ENCODE results near the gene NAGLU. TPM values are rescaled to one million over a fixed set of nuclear protein-coding genes. Genes with fewer than 3 reads are reported as not detected.

NAGLU gene
- total RNA-seq, 1 donor from 2014 or later = 39.1 TPM

- DNase-seq = peak; percentile 91
- TF ChIP-seq CTCF (IDR thresholded peaks at IDR 0.05) = peak; percentile 96
- ATAC-seq = peak; percentile 83 to 84
- H3K4me3 ChIP-seq = no peak overlapping the region
- peak overlapping the region; percentile 90 for H3K27ac ChIP-seq
- intact Hi-C loops (cut with DNase I) = loop anchor here (10.0 kb wide), 1 partner anchor 203 kb away; no protein-coding TSS in a partner anchor
- peaks cover 74% of the 10 kb centered on the region for H3K4me1 ChIP-seq
- H3K9me3 ChIP-seq = no peaks in the 10 kb centered on the region
- H3K36me3 ChIP-seq = peaks cover 41% of the 10 kb centered on the region
- no peaks in the 10 kb centered on the region for H3K27me3 ChIP-seq (ENCODE audit: low read depth)
Observed at GRCh38 chr17:42517516-42517915, 18.5 kb upstream of the NAGLU start.

- Histone ChIP-seq H3K27ac (peak overlapping the region; percentile 90), H3K27me3 (ENCODE audit: low read depth) (no peaks in the 10 kb centered on the region), H3K36me3 (peaks cover 45% of the 10 kb centered on the region), H3K4me3 (no peak overlapping the region), H3K9me3 (no peaks in the 10 kb centered on the region), H3K4me1 (peaks cover 77% of the 10 kb centered on the region)
- DNase-seq = peak; percentile 69
- no peak for TF ChIP-seq CTCF (IDR thresholded peaks at IDR 0.05)
- ATAC-seq = peak; percentile 69 to 74
- intact Hi-C loops (cut with DNase I) = loop anchor here (10.0 kb wide), 1 partner anchor 203 kb away; no protein-coding TSS in a partner anchor
Observed at GRCh38 chr17:42518046-42518754, 17.8 kb upstream of the NAGLU start.

GRCh38 chr17:42518755-42519545 is 17.1 kb upstream of the NAGLU start:
- no peak for TF ChIP-seq CTCF (IDR thresholded peaks at IDR 0.05)
- Histone ChIP-seq H3K4me3 (no peak overlapping the region), H3K27ac (peak overlapping the region; percentile 90), H3K4me1 (peaks cover 73% of the 10 kb centered on the region), H3K27me3 (ENCODE audit: low read depth) (no peaks in the 10 kb centered on the region), H3K9me3 (no peaks in the 10 kb centered on the region), H3K36me3 (peaks cover 48% of the 10 kb centered on the region)
- peak; percentile 7 to 31 for ATAC-seq
- DNase-seq = no peak
- intact Hi-C loops (cut with DNase I) = loop anchor here (10.0 kb wide), 1 partner anchor 204 kb away; no protein-coding TSS in a partner anchor

- Histone ChIP-seq H3K4me3 (peak overlapping the region; percentile 14), H3K27me3 (ENCODE audit: low read depth) (no peaks in the 10 kb centered on the region), H3K27ac (peak overlapping the region; percentile 90), H3K4me1 (peaks cover 73% of the 10 kb centered on the region), H3K36me3 (peaks cover 39% of the 10 kb centered on the region), H3K9me3 (no peaks in the 10 kb centered on the region)
- TF ChIP-seq CTCF (IDR thresholded peaks at IDR 0.05) = no peak
- DNase-seq = peak; percentile 73
- intact Hi-C loops (cut with DNase I) = loop anchor here (10.0 kb wide), 1 partner anchor 205 kb away; no protein-coding TSS in a partner anchor
- ATAC-seq = peak; percentile 64
Observed at GRCh38 chr17:42519546-42520491, 16.2 kb upstream of the NAGLU start.

GRCh38 chr17:42520540-42520951 is 15.5 kb upstream of the NAGLU start:
- ATAC-seq = no peak
- Histone ChIP-seq H3K9me3 (no peaks in the 10 kb centered on the region), H3K4me3 (no peak overlapping the region), H3K36me3 (peaks cover 38% of the 10 kb centered on the region), H3K4me1 (peaks cover 73% of the 10 kb centered on the region), H3K27me3 (ENCODE audit: low read depth) (no peaks in the 10 kb centered on the region), H3K27ac (peak overlapping the region; percentile 90)
- TF ChIP-seq CTCF (IDR thresholded peaks at IDR 0.05) = no peak
- DNase-seq = no peak
- intact Hi-C loops (cut with DNase I) = no loop called here

Data from lower lobe of right lung (tissue), 2 donors.